MM.1S (cell line): ENCODE data around the gene MTA3.

Experiments
- CTCF ChIP-seq: fragments of 300-600 bp; sonication (generic); IDR thresholded peaks from 2 replicates; pipeline ENCODE4 v1.5.1; 2016; ENCODE audit warnings: antibody characterized with exemption, low read length, mixed read lengths
- EZH2 ChIP-seq: fragments of 300-600 bp; sonication (generic); optimal IDR thresholded peaks from 2 replicates; pipeline ENCODE3; 2017; ENCODE audit warnings: low read depth, mild to moderate bottlenecking, antibody characterized with exemption, low read length, mixed read lengths
- EZH2phosphoT487 ChIP-seq: fragments of 300-600 bp; sonication (generic); IDR thresholded peaks from 2 replicates; pipeline ENCODE4 v1.6.1; 2018; ENCODE audit warnings: antibody characterized with exemption, low read length

- TF ChIP-seq EZH2 (no peak), CTCF (no peak), EZH2phosphoT487 (no peak)
Measured at GRCh38 chr2:42767899-42768705, 199.7 kb downstream of the MTA3 start.
